ENCODE data around the gene FAM185A.
"Not testable (repeated sequence)": the region's sequence is repeated elsewhere in the genome, so short reads cannot be mapped to it uniquely, and the experiment has no call there.

The FAM185A gene

DNA sequence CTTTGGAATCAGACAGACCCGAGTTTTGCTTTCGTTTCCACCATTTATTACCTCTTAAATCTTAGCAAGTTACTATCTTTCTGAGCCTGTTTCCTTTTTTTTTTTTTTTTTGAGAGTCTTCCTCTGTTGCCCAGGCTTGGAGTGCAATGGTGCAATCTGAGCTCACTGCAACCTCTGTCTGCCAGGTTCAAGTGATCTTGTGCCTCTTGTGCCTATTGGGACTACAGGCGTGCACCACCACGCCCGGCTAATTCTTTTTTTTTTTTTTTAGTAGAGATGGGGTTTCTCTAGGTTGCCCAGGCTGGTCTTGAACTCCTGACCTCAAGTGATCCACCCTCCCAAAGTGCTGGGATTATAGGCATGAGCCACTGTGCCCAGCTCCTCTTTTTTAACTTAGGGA is 84.5 kb downstream of the FAM185A start:
- DNase-seq: no peak

DNA sequence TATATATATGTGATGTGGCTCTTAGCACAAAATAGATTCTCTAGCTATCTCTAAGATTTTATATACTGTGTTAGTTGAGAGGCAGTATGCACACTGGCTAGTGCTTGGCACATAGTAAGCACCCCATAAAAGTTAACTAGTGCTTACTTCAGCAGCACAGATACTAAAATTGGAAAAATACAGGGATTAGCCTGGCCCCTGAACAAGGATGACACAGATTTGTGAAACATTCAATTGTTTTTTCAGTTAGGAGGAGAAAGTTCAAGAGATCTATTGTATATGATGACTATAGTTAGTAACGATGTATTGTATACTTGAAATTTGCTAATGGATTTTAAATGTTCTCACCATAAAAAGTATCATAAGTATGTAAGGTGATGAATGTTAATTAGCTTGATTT is 85.7 kb downstream of the FAM185A start:
- no peak for DNase-seq

DNA sequence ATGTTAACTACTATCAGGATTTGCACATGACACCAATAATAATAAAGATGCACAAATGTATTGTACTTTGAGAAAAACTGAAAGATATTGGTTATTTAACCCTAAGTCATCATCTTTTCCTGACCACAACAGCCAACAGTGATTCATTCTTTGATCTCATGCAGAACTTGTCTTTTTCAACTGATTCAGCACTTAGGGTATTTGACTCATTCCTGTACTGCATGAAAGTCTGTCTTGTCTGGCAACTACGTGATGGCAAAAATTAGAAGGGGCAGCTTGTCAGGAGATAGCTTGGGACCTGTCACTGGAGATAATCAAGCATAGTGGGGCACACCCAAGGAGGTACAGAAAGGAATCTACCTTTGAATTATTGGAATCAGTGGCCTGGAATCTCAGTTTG is 86.2 kb downstream of the FAM185A start:
- DNase-seq: no peak

DNA sequence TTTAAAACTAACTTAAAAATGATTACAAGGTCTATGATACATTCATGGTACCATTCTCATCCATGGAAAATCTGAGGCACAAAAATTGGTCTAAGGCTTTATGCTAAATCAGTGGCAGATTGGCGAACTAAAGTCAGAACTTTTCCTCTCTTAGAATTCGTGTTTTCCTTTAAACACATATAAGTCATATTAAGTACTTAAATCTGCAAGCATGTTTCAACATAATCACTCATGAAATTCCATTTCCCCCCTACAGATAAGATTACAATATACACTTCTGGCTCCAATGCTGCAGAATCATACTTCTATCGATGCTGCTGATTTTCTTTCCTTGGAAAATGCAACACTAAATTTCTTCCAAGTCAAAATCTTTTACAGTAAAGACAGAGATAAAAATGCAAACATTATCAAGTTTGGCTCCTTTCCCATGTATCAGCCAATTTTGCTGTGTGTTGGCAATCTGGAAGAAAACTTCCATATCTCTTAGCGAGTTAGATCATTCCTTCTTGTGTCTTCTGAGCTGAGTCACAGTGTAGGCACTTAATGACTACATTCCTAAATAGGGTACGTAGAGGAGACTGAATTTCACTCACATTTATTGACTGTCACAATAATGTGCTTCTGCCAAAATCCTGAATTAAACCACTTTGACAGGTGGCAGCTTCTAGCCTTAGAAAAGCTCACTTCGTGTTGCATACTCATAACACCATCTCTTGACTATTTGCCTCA is 87.6 kb downstream of the FAM185A start:
- DNase-seq: no peak

DNA sequence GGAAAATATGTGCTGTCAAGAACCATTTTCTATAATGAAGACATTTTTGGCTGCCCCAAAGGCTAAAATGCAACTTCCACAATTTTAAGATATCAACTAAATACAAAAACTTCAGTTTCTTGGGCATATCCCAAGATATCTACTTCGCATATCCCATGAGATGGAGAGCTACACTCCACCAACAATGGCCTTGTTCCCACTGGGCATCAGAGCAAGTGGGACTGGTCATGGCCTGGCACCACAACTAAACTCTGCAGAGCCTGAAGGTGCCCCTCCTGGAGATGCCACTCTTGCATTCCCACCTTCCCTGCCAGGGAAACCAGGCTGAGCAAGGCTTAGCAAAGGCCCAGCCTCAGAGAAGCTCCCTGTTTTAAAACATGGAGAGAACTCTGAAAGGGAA is 88.2 kb downstream of the FAM185A start:
- no peak for DNase-seq

DNA sequence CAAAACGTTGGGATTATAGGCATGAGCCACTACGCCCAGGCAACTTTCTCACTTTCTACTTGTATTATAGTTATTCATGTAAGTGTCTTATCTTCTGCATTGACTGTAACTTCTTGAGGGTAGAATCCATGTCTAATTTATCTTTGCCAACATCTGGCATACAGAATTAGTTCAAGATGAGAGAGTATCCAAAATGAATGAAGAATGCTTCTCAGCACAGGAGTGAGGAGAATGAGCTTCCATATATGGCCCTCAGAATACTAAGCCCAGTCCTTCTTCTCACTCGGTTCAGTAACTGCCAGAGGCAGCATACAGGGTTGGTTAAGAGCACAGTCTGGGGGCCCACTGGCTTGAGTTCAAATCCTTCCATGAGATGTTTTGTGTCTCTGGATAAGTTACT is 89.0 kb downstream of the FAM185A start:
- DNase-seq: no peak

DNA sequence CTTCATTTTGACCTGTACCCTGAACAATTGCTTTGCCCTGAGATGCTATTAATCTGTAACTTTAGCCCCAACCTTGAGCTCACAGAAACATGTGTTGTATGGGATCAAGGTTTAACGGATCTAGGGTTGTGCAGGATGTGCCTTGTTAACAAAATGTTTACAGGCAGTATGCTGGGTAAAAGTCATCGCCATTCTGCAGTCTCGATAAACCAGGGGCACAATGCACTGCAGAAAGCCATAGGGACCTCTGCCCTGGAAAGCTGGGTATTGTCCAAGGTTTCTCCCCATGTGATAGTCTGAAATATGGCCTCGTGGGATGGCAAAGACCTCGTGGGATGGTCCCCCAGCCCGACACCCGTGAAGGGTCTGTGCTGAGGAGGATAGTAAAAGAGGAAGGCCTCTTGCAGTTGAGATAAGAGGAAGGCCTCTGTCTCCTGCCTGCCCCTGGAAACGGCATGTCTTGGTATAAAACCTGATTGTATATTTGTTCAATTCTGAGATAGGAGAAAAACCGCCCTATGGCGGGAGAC is 89.8 kb downstream of the FAM185A start:
- DNase-seq: not testable (repeated sequence)

DNA sequence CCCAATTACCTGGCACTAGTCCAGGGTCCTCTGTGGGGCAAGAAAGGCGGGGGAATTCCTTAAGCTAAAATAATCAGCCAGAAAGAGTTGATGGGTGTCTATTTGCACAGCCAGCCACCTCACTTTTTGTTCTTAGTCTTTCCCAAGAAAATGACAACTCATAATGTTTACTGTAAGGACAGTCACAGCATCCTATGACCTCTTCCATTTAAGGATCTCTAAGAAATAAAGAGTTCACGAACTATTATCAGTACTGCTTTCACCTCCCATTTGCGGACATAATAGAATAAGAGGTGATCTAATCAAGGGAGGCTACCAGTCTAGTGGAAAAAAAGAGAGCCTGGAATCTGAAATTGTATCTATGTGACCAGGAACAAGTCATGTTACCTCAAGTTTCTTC is 91.6 kb downstream of the FAM185A start:
- DNase-seq: no peak

DNA sequence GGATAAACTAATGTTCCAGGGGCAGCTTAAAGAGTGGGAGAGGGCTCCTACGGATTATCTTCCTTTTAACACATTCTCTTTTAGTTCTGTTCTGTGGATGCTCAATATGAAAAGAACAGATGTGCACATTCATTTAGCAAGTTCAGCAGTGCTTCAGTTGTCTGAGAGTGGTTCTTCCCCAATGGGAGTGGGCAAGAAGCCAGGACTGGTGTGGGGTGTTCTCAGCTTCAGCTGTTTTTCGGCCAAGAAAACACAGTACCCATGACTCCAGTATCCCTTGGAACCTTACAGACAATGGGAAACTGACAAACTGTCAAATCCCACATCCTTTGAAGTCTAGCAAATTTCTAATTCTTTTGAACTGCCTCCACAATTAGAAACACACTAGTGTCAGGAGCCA is 92.5 kb downstream of the FAM185A start:
- DNase-seq: no peak

DNA sequence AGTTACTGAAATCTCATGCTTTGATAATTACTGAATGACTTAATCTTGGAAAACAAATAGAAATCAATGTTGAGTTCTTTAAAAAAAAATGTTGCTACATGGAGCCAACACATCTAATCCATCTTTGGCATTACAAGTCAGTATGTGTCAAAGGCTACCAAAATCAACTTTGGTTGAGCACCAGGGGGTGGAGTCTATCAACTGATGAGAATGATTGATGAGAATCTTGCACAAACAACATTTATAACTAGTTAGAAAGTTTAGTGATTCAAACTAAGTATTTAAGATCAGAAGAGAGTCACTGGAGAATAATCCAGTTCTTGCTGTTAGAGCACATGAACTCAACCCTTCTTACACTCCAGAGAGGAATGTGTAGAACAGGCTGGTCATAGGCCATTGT is 93.5 kb downstream of the FAM185A start:
- no peak for DNase-seq

DNA sequence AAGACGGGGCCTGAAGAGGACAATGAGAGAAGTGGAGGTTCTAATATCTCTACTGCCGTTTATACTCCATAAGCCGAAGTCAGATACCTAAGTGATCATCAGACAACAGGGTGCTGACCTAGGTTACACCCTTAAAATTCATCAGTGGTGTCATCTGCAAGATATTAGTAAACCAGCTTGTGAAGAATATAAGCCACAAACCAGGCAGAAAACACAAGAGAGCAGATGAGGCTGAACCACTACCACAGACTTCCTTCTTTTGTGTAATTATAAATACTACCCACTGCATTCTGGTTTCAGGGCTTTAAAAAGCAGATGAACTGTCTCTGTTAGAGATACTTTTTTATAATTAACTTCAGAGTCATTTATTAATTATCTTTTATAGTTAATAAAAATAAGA is 95.1 kb downstream of the FAM185A start:
- no peak for DNase-seq

DNA sequence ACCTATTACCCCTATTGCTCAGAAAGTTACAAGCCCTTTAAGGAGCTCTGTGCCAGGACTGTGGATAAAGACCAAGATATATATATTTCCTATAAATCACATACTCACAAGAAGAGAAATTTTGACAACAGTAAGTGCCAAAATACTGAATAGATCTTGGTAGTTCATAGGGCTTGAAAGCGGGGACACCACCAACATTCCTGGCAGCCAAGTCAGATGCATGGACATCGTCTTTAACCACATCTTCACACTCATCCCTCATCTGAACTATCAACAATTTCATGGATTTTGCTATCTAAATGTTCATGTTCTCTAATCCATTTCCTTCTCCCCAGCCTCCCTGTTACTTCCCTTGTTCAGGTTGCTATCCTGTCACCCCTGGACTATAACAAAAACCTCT is 96.5 kb downstream of the FAM185A start:
- DNase-seq: no peak

DNA sequence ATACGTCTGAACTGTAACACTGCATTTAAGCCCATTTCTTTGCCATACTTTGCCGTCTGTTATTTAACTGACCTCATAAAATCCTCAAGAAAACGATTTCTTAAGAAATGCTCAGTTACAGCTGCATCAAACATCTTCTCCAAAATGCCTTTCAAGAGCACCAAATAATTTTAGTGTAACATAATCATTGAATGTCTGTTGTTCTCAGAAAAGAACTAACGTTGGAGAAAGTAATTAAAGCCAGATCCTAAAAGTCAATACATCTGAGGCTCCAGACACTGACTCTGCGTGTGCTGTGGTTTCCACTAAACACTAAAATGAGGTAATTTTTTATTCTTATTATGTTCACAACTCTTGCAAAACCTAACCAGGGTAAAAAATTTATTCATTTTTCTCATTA is 100.3 kb downstream of the FAM185A start:
- DNase-seq: no peak

DNA sequence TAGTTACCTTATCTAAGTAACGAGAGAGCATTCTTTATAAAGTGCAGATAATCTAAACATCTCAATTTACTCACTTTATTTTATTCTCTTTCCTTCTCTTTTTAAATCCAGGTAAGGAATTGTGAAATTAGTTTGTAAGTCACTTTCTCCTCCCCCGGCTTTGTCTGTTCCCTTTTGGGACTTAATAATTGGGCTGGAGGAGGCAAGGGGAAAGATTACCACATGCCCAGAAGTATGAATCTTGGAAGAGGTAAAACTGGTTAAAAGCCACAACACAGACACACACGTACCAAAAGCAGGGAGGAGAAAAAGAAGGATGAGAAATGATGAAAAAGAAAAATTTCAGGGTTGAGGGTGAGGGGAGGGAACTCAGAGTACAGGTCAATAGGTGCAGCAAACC is 100.7 kb downstream of the FAM185A start:
- no peak for DNase-seq

DNA sequence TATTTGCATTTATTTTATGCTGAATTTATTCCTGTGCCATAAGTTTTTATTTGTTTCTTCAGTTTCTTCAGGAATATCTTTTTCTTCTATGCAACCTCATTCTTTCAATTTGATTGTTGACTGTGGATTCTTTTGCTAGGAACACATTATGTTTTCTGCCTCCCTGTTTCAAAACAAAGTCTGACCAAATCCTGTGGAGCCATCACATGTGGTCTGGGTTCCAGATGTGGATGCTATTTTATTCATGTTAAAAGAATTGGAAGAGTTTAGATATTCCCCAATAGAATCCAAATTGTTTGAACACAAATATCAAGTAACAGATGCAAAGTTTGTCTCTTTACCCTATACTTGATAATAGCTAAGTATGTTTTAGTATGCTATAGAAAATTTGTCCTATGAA is 107.2 kb downstream of the FAM185A start:
- no peak for DNase-seq

Data from DMS79 (cell line).